Activated T-helper 17 cell treated with anti-CD3 and anti-CD28 coated beads, Interleukin-2, amount 50 U/mL, for 72 hours (primary cell): ENCODE results near the gene FAM98A. TPM values are rescaled to one million over a fixed set of nuclear protein-coding genes. Genes with fewer than 3 reads are reported as not detected.

Source experiments
- ATAC-seq: fragments of 150-1000 bp; cut with Tn5 transposase; replicated peaks from 2 replicates; pipeline ENCODE4 v1.10.0; 2021; ENCODE audit warnings: mild to moderate bottlenecking, moderate library complexity
- H3K27ac Mint-ChIP-seq: one replicate; pipeline ENCODE4 v1.8.0; 2022; ENCODE audit warnings: mixed read lengths
- H3K27me3 Mint-ChIP-seq: one replicate; pipeline ENCODE4 v1.8.0; 2022; ENCODE audit warnings: mixed read lengths
- H3K36me3 Mint-ChIP-seq: one replicate; pipeline ENCODE4 v1.8.0; 2022; ENCODE audit warnings: low read depth, mild to moderate bottlenecking, mixed read lengths
- H3K4me1 Mint-ChIP-seq: one replicate; pipeline ENCODE4 v1.8.0; 2022; ENCODE audit warnings: mixed read lengths
- H3K4me3 Mint-ChIP-seq: one replicate; pipeline ENCODE4 v1.8.0; 2022; ENCODE audit warnings: mild to moderate bottlenecking, mixed read lengths
- H3K9me3 Mint-ChIP-seq: one replicate; pipeline ENCODE4 v1.8.0; 2022; ENCODE audit warnings: mixed read lengths
- total RNA-seq, 2 donors: library from RNA; stranded (reverse); gene quantifications; one replicate each; pipeline ENCODE4 v1.2.3, GENCODE V29; 2022

Gene FAM98A
- total RNA-seq, 2 donors from 2014 or later: 24.0 to 72.6 TPM

GRCh38 chr2:33579227-33579626 lies 19.9 kb downstream of the FAM98A start:
- Mint-ChIP-seq H3K4me1 (peaks cover 6% of the 10 kb centered on the region), H3K4me3 (no peak overlapping the region), H3K36me3 (peaks cover 21% of the 10 kb centered on the region), H3K27ac (no peak overlapping the region), H3K9me3 (no peaks in the 10 kb centered on the region), H3K27me3 (no peaks in the 10 kb centered on the region)
- no peak for ATAC-seq

GRCh38 chr2:33577668-33578067 lies 21.4 kb downstream of the FAM98A start:
- Mint-ChIP-seq H3K4me3 (no peak overlapping the region), H3K4me1 (peaks cover 6% of the 10 kb centered on the region), H3K9me3 (no peaks in the 10 kb centered on the region), H3K27ac (no peak overlapping the region), H3K27me3 (no peaks in the 10 kb centered on the region), H3K36me3 (peaks cover 11% of the 10 kb centered on the region)
- no peak for ATAC-seq

GRCh38 chr2:33577084-33577483 lies 22.0 kb downstream of the FAM98A start:
- Mint-ChIP-seq H3K27ac (no peak overlapping the region), H3K36me3 (peaks cover 6% of the 10 kb centered on the region), H3K4me3 (no peak overlapping the region), H3K27me3 (no peaks in the 10 kb centered on the region), H3K9me3 (no peaks in the 10 kb centered on the region), H3K4me1 (peaks cover 3% of the 10 kb centered on the region)
- no peak for ATAC-seq

GRCh38 chr2:33573657-33574056 lies 25.4 kb downstream of the FAM98A start:
- H3K27ac Mint-ChIP-seq: no peak overlapping the region
- H3K4me3 Mint-ChIP-seq: no peak overlapping the region
- no peaks in the 10 kb centered on the region for H3K27me3 Mint-ChIP-seq
- H3K9me3 Mint-ChIP-seq: no peaks in the 10 kb centered on the region
- no peaks in the 10 kb centered on the region for H3K36me3 Mint-ChIP-seq
- no peaks in the 10 kb centered on the region for H3K4me1 Mint-ChIP-seq
- no peak for ATAC-seq

GRCh38 chr2:33570681-33571080 lies 28.4 kb downstream of the FAM98A start:
- Mint-ChIP-seq H3K27me3 (no peaks in the 10 kb centered on the region), H3K36me3 (no peaks in the 10 kb centered on the region), H3K9me3 (no peaks in the 10 kb centered on the region), H3K27ac (no peak overlapping the region), H3K4me3 (no peak overlapping the region), H3K4me1 (no peaks in the 10 kb centered on the region)
- no peak for ATAC-seq

GRCh38 chr2:33561872-33562271 lies 37.2 kb downstream of the FAM98A start:
- Mint-ChIP-seq H3K4me1 (peaks cover 4% of the 10 kb centered on the region), H3K9me3 (no peaks in the 10 kb centered on the region)

GRCh38 chr2:33560017-33560416 lies 39.1 kb downstream of the FAM98A start:
- ATAC-seq: no peak
- Mint-ChIP-seq H3K4me1 (no peaks in the 10 kb centered on the region), H3K27ac (no peak overlapping the region), H3K9me3 (no peaks in the 10 kb centered on the region), H3K27me3 (no peaks in the 10 kb centered on the region), H3K36me3 (peaks cover 15% of the 10 kb centered on the region), H3K4me3 (no peak overlapping the region)

More at GRCh38 chr2:33561872-33562271, 37.2 kb downstream of the FAM98A start:
- Mint-ChIP-seq H3K27me3 (no peaks in the 10 kb centered on the region), H3K4me3 (no peak overlapping the region), H3K27ac (no peak overlapping the region), H3K36me3 (peaks cover 21% of the 10 kb centered on the region)
- ATAC-seq: no peak

GRCh38 chr2:33559328-33559727 lies 39.8 kb downstream of the FAM98A start:
- Mint-ChIP-seq H3K9me3 (no peaks in the 10 kb centered on the region), H3K4me1 (no peaks in the 10 kb centered on the region), H3K27ac (no peak overlapping the region), H3K36me3 (peaks cover 10% of the 10 kb centered on the region), H3K4me3 (no peak overlapping the region), H3K27me3 (no peaks in the 10 kb centered on the region)
- ATAC-seq: no peak

- Mint-ChIP-seq H3K27me3 (no peaks in the 10 kb centered on the region), H3K27ac (no peak overlapping the region), H3K4me3 (no peak overlapping the region), H3K36me3 (no peaks in the 10 kb centered on the region), H3K4me1 (no peaks in the 10 kb centered on the region), H3K9me3 (no peaks in the 10 kb centered on the region)
- ATAC-seq: no peak
These were observed 43.4 kb downstream of the FAM98A start for GRCh38 chr2:33555681-33556080.

- H3K9me3 Mint-ChIP-seq: no peaks in the 10 kb centered on the region
- no peak overlapping the region for H3K27ac Mint-ChIP-seq
- no peak for ATAC-seq
- H3K4me1 Mint-ChIP-seq: no peaks in the 10 kb centered on the region
- H3K4me3 Mint-ChIP-seq: no peak overlapping the region
- no peaks in the 10 kb centered on the region for H3K36me3 Mint-ChIP-seq
- H3K27me3 Mint-ChIP-seq: no peaks in the 10 kb centered on the region
These were observed 46.2 kb downstream of the FAM98A start for GRCh38 chr2:33552758-33553461.

- Mint-ChIP-seq H3K27ac (no peak overlapping the region), H3K4me3 (no peak overlapping the region)
These were observed 48.9 kb downstream of the FAM98A start for GRCh38 chr2:33550206-33550605.

GRCh38 chr2:33541243-33541642 lies 57.9 kb downstream of the FAM98A start:
- H3K4me3 Mint-ChIP-seq: no peak overlapping the region
- ATAC-seq: no peak
- H3K27ac Mint-ChIP-seq: no peak overlapping the region
- H3K36me3 Mint-ChIP-seq: no peaks in the 10 kb centered on the region
- no peaks in the 10 kb centered on the region for H3K27me3 Mint-ChIP-seq
- no peaks in the 10 kb centered on the region for H3K4me1 Mint-ChIP-seq
- no peaks in the 10 kb centered on the region for H3K9me3 Mint-ChIP-seq

More at GRCh38 chr2:33550206-33550605, 48.9 kb downstream of the FAM98A start:
- Mint-ChIP-seq H3K27me3 (no peaks in the 10 kb centered on the region), H3K36me3 (no peaks in the 10 kb centered on the region), H3K9me3 (no peaks in the 10 kb centered on the region), H3K4me1 (no peaks in the 10 kb centered on the region)
- no peak for ATAC-seq

- Mint-ChIP-seq H3K4me1 (no peaks in the 10 kb centered on the region), H3K9me3 (no peaks in the 10 kb centered on the region), H3K36me3 (no peaks in the 10 kb centered on the region), H3K27me3 (no peaks in the 10 kb centered on the region), H3K27ac (no peak overlapping the region), H3K4me3 (no peak overlapping the region)
- no peak for ATAC-seq
These were observed 63.7 kb downstream of the FAM98A start for GRCh38 chr2:33535421-33535820.
